MM.1S (cell line): ENCODE data around the gene GFOD1.

Source experiments
- CTCF ChIP-seq: fragments of 300-600 bp; sonication (generic); IDR thresholded peaks from 2 replicates; pipeline ENCODE4 v1.5.1; 2016; ENCODE audit warnings: antibody characterized with exemption, low read length, mixed read lengths
- EZH2 ChIP-seq: fragments of 300-600 bp; sonication (generic); optimal IDR thresholded peaks from 2 replicates; pipeline ENCODE3; 2017; ENCODE audit warnings: low read depth, mild to moderate bottlenecking, antibody characterized with exemption, low read length, mixed read lengths

GRCh38 chr6:13360671-13361540, 126.5 kb downstream of the GFOD1 start:
- TF ChIP-seq CTCF (no peak), EZH2 (no peak)
